Panc1 (cell line): Measurements from ENCODE around the gene FAT1. TPM values are rescaled to one million over a fixed set of nuclear protein-coding genes. Genes with fewer than 3 reads are reported as not detected.

Experiments used
- ATAC-seq: fragments of 200-7000 bp; cut with Tn5 transposase; 2 replicates; pipeline ENCODE4 v1.9.1; 2020; ENCODE audit warnings: mild to moderate bottlenecking, moderate library complexity
- BruUV-seq: library from RNA; stranded (reverse); fragments of 400-500 nt; replicated peaks from 2 replicates; lab custom pipeline; 2021; lab: Mats Ljungman, UMichigan
- CTCF ChIA-PET: fragments of 300-600 bp; sonication (Branson Sonifier 250); formaldehyde crosslinking; loops from one replicate; lab custom pipeline; 2022; ENCODE audit warnings: antibody characterized with exemption; lab: Charles Lee
- POLR2A ChIA-PET: fragments of 300-600 bp; sonication (Branson Sonifier 250); formaldehyde crosslinking; loops from one replicate; lab custom pipeline; 2022; ENCODE audit warnings: antibody characterized with exemption; lab: Charles Lee
- DNase-seq: peaks from one replicate; pipeline ENCODE4 v3.0.0-alpha.2; 2010; ENCODE audit warnings: low read depth, low spot score
- H3K27ac ChIP-seq: 2 replicates; pipeline ENCODE4 v1.5.1; 2011; ENCODE audit warnings: mild to moderate bottlenecking, low read length, inconsistent platforms
- H3K27me3 ChIP-seq: fragments of 200-500 bp; sonication (Bioruptor generic); 2 replicates; pipeline ENCODE4 v1.6.0; 2014; ENCODE audit warnings: low read length, inconsistent platforms; ENCODE audit not compliant: control insufficient read depth, insufficient read depth
- H3K36me3 ChIP-seq: fragments of 200-500 bp; sonication (Bioruptor generic); 2 replicates; pipeline ENCODE4 v1.5.1; 2014; ENCODE audit warnings: inconsistent platforms, mild to moderate bottlenecking, low read length, moderate library complexity; ENCODE audit not compliant: control insufficient read depth, insufficient read depth
- H3K4me1 ChIP-seq: 2 replicates; pipeline ENCODE4 v1.5.1; 2011; ENCODE audit warnings: inconsistent platforms, mild to moderate bottlenecking, low read length, moderate library complexity; ENCODE audit not compliant: control insufficient read depth, insufficient read depth
- H3K4me3 ChIP-seq, 2 experiments: 2 replicates each; pipeline ENCODE4 v1.5.1; 2011 to 2012; ENCODE audit warnings: low read depth in 2 of 2, low read length in 2 of 2, mild to moderate bottlenecking in 2 of 2, inconsistent platforms in 1 of 2, moderate library complexity in 1 of 2
- H3K9me3 ChIP-seq: fragments of 200-500 bp; sonication (Bioruptor generic); 2 replicates; pipeline ENCODE4 v1.5.1; 2014; ENCODE audit warnings: low read depth, mild to moderate bottlenecking, inconsistent platforms, low read length, moderate library complexity; ENCODE audit not compliant: control insufficient read depth, insufficient read depth
- CTCF ChIP-seq: fragments of 450-650 bp; IDR thresholded peaks from 2 replicates; pipeline ENCODE4 v1.5.1; 2017; ENCODE audit warnings: mild to moderate bottlenecking
- POLR2AphosphoS5 ChIP-seq: IDR thresholded peaks from 2 replicates; pipeline ENCODE4 v1.6.1; 2012; ENCODE audit warnings: mild to moderate bottlenecking, low read depth, low read length, moderate library complexity
- REST ChIP-seq, 2 experiments: IDR thresholded peaks; 2 replicates each; pipeline ENCODE4 v1.6.1; 2011 to 2012; ENCODE audit warnings: low read depth in 2 of 2, control low read depth in 1 of 2, low read length in 1 of 2, mild to moderate bottlenecking in 1 of 2, moderate library complexity in 1 of 2; ENCODE audit not compliant: insufficient read depth in 1 of 2
- SIN3A ChIP-seq: IDR thresholded peaks from 2 replicates; pipeline ENCODE4 v1.6.1; 2012; ENCODE audit warnings: low read depth, mild to moderate bottlenecking, low read length, moderate library complexity, borderline replicate concordance; ENCODE audit not compliant: insufficient read depth
- TCF7L2 ChIP-seq: IDR thresholded peaks from 2 replicates; pipeline ENCODE4 v1.6.1; 2011; ENCODE audit warnings: mild to moderate bottlenecking, low read depth, low read length, inconsistent platforms
- in situ Hi-C: cut with HindIII; loops from 2 replicates; pipeline ENCODE4 v1.10.0; 2016; ENCODE audit warnings: low sequenced_read_pairs, low pct_unique_long_range_greater_than_20kb
- intact Hi-C: fragments of 100-400 bp; cut with micrococcal nuclease; formaldehyde crosslinking; loops from one replicate; pipeline ENCODE4 v1.10.0; 2022; ENCODE audit not compliant: unreplicated experiment
- total RNA-seq: library from RNA; stranded (reverse); gene quantifications from one replicate; pipeline ENCODE4 v1.2.1, GENCODE V29; 2021; ENCODE audit not compliant: unreplicated experiment

FAT1 gene
- total RNA-seq, 1 experiment from 2014 or later: 288 TPM

GRCh38 chr4:186541801-186542200 is 181.9 kb downstream of the FAT1 start:
- no peaks in the 10 kb centered on the region for H3K36me3 ChIP-seq
- DNase-seq (no peak), ATAC-seq (no peak)
- H3K9me3 ChIP-seq: no peaks in the 10 kb centered on the region
- BruUV-seq: no TSS peak
- no peak for TF ChIP-seq REST (IDR thresholded peaks at IDR 0.05; ENCODE audit: insufficient read depth in 1 of 2, low read depth in 2 of 2, low read length in 1 of 2)
- no peak for TF ChIP-seq POLR2AphosphoS5
- no peak for TF ChIP-seq SIN3A
- no peak for TF ChIP-seq CTCF
- TF ChIP-seq TCF7L2: no peak
- CTCF ChIA-PET: no interaction called here
- H3K27ac ChIP-seq: no peak overlapping the region
- H3K27me3 ChIP-seq: no peaks in the 10 kb centered on the region
- POLR2A ChIA-PET: no interaction called here
- in situ Hi-C loops: no loop called here
- no peak overlapping the region for H3K4me3 ChIP-seq
- H3K4me1 ChIP-seq: no peaks in the 10 kb centered on the region
- intact Hi-C loops: no loop called here

GRCh38 chr4:186537843-186538521 is 185.7 kb downstream of the FAT1 start:
- ATAC-seq: no peak
- H3K36me3 ChIP-seq: no peaks in the 10 kb centered on the region
- TF ChIP-seq TCF7L2 (no peak), CTCF (no peak), POLR2AphosphoS5 (no peak), REST (IDR thresholded peaks at IDR 0.05; ENCODE audit: insufficient read depth in 1 of 2, low read depth in 2 of 2, low read length in 1 of 2) (no peak), SIN3A (no peak)
- H3K9me3 ChIP-seq: no peaks in the 10 kb centered on the region
- BruUV-seq: no TSS peak
- no peaks in the 10 kb centered on the region for H3K27me3 ChIP-seq
- ChIA-PET POLR2A (no interaction called here), CTCF (no interaction called here)
- H3K27ac ChIP-seq: no peak overlapping the region
- H3K4me1 ChIP-seq: no peaks in the 10 kb centered on the region
- DNase-seq: no peak
- intact Hi-C loops: no loop called here
- in situ Hi-C loops: no loop called here
- H3K4me3 ChIP-seq: no peak overlapping the region
